Uterine smooth muscle cell (primary cell): ENCODE measurements around the gene MRPS14. TPM values are rescaled to one million over a fixed set of nuclear protein-coding genes. Genes with fewer than 3 reads are reported as not detected.

Source experiments
- total RNA-seq: library from RNA; depleted of rRNA; stranded (reverse); fragments of >200 nt; gene quantifications from 2 replicates; pipeline ENCODE4 v1.2.3, GENCODE V29; 2014

MRPS14 gene
- total RNA-seq: 21.1 TPM in 2 replicates

GRCh38 chr1:175023043-175023921 is at the start of gene MRPS14:
Gene MRPS14 (minus strand): TSS chr1:175023425. CDS start chr1:175023408, 17 bp downstream.

GRCh38 chr1:175067362-175068106 is 44.3 kb upstream of the MRPS14 start, which contains the start of gene TNN:
Gene TNN (plus strand): TSS chr1:175067833. CDS start chr1:175077419, 9,586 bp downstream.

DNA sequence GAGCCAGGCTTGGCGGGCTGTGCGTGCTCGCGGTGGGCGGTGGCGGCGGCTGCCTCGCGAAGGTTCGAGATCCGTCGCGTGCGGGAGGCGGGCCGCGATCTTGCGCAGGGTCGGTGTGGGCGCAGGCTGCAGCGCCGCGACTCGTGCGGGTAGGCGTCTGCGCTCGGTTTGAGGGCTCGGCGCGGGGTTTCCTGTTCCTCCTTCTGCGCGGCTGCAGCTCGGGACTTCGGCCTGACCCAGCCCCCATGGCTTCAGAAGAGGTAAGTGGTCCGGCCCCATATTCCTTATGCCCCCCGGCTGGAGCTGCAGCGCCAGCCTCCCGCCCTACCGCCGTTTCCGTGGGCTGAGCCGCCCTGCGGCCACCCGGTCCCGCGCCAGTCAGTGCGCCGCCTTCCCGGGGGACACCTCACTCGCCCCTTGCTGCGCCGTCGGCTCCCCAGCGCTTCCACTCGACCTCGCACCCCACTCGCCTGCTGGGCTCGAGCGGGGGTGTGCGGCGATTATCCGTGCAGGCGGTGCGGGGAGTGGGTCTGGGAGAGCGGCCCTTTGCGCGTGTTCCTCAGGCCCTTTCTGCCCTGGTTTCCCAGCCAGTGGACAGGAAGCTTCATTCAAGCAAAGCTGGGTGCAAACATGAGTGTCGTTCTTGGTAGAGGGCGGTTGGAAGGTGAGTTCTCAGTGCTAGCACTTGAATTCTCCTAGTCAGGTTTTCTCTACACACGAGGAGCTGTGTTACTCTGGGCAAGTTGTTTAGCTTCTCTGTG is 23.1 kb downstream of the MRPS14 start, which contains the start of gene CACYBP:
CACYBP (plus strand) TSS at position 12 of the 761 bp plus-strand sequence; CDS start at position 246, 234 bp downstream.

Other genes starting within 250 kb of the MRPS14 start
- 101 and 387 TPM in 2 replicates for gene CACYBP, start 23.5 kb downstream of the MRPS14 start, total RNA-seq
- under 0.01 TPM in 1 of 2 replicates, not detected in the other for gene TNN, start 44.4 kb upstream of the MRPS14 start, total RNA-seq
- 0.44 and 0.62 TPM in 2 replicates for gene KIAA0040, start 169.4 kb upstream of the MRPS14 start, total RNA-seq